Measurements from ENCODE around the gene BPI.

BPI gene

GRCh38 chr20:38342216-38342615, 38.3 kb downstream of the BPI start:
- peaks cover 30% of the 10 kb centered on the region for H3K36me3 ChIP-seq
- no peaks in the 10 kb centered on the region for H3K4me1 ChIP-seq (ENCODE audit: control insufficient read depth in 1 of 2, insufficient read depth in 1 of 2, low read depth in 1 of 2, low read length in 1 of 2)
- no peak overlapping the region for H3K27ac ChIP-seq
- no peaks in the 10 kb centered on the region for H3K9me3 ChIP-seq
- no peak for TF ChIP-seq CTCF (IDR thresholded peaks at IDR 0.05)
- no peaks in the 10 kb centered on the region for H3K27me3 ChIP-seq
- no peak overlapping the region for H3K4me3 ChIP-seq (ENCODE audit: low read depth in 1 of 2, low read length in 1 of 2)

GRCh38 chr20:38342713-38343310, 38.9 kb downstream of the BPI start:
- no peaks in the 10 kb centered on the region for H3K27me3 ChIP-seq
- H3K4me1 ChIP-seq (ENCODE audit: control insufficient read depth in 1 of 2, insufficient read depth in 1 of 2, low read depth in 1 of 2, low read length in 1 of 2) = no peaks in the 10 kb centered on the region
- H3K4me3 ChIP-seq (ENCODE audit: low read depth in 1 of 2, low read length in 1 of 2) = no peak overlapping the region
- H3K27ac ChIP-seq = no peak overlapping the region
- no peaks in the 10 kb centered on the region for H3K9me3 ChIP-seq
- TF ChIP-seq CTCF (IDR thresholded peaks at IDR 0.05) = no peak
- peaks cover 24% of the 10 kb centered on the region for H3K36me3 ChIP-seq

- Histone ChIP-seq H3K4me3 (ENCODE audit: low read depth in 1 of 2, low read length in 1 of 2) (no peak overlapping the region), H3K36me3 (peaks cover 17% of the 10 kb centered on the region), H3K27ac (no peak overlapping the region), H3K27me3 (no peaks in the 10 kb centered on the region), H3K4me1 (ENCODE audit: control insufficient read depth in 1 of 2, insufficient read depth in 1 of 2, low read depth in 1 of 2, low read length in 1 of 2) (no peaks in the 10 kb centered on the region), H3K9me3 (no peaks in the 10 kb centered on the region)
- TF ChIP-seq CTCF (IDR thresholded peaks at IDR 0.05) = no peak
Observed at GRCh38 chr20:38343311-38344106, 39.6 kb downstream of the BPI start.

DNA sequence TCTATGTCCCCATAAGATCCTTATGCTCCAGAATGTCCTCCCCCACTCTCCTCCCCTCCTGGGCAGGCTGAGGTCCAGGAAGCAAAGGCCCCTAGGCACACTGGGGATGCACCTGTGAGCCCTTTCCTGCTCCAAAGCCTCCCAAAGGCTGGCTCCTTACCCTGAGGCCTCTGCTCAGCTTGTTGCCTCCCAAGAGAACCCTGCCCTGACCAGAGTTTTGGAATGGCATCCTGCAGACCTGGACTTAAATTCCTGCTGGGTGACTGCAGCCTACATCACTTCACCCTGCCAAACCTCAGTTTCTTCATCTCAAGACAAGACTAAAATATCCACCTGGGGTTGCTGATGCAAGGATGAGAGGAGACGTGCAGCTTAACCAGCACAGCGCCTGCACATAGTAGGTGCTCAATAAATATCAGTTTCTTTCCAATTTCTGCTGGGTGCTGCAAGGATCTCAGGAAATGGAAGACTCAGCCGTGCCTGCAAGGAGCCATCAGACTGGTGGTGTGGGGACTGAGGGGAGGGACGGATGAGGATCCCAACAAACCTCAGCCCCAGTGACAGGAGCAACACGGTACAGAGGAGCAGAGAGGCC, 40.2 kb downstream of the BPI start:
- no peak overlapping the region for H3K4me3 ChIP-seq (ENCODE audit: low read depth in 1 of 2, low read length in 1 of 2)
- H3K9me3 ChIP-seq = no peaks in the 10 kb centered on the region
- no peaks in the 10 kb centered on the region for H3K27me3 ChIP-seq
- TF ChIP-seq CTCF (IDR thresholded peaks at IDR 0.05) = no peak
- H3K27ac ChIP-seq = no peak overlapping the region
- H3K4me1 ChIP-seq (ENCODE audit: control insufficient read depth in 1 of 2, insufficient read depth in 1 of 2, low read depth in 1 of 2, low read length in 1 of 2) = no peaks in the 10 kb centered on the region
- H3K36me3 ChIP-seq = peaks cover 10% of the 10 kb centered on the region

DNA sequence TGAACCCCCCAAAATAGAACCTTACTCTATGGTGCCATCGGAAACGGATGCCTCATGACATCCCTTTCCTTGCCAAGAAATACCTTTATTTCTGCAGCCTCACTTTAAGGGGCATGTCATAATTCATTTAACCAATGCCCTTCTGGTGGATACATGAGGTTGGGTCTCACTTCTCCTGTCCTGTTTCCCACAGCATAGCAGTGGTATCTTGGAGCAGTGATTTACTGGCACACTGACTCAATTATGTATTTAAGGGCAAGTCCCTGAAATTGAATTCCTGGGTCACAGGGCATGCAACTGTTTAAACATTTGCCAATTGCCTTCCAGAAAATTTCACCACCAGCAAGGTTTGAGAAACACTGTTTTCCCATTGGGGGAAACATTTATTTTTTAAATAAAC, 41.7 kb downstream of the BPI start:
- Histone ChIP-seq H3K4me1 (ENCODE audit: control insufficient read depth in 1 of 2, insufficient read depth in 1 of 2, low read depth in 1 of 2, low read length in 1 of 2) (no peaks in the 10 kb centered on the region), H3K27me3 (no peaks in the 10 kb centered on the region), H3K27ac (no peak overlapping the region), H3K9me3 (no peaks in the 10 kb centered on the region), H3K36me3 (peaks cover 4% of the 10 kb centered on the region), H3K4me3 (ENCODE audit: low read depth in 1 of 2, low read length in 1 of 2) (no peak overlapping the region)
- no peak for TF ChIP-seq CTCF (IDR thresholded peaks at IDR 0.05)
